Measurements from ENCODE around the gene NEDD4.
A peak's percentile ranks its signal among the peaks of the same experiment; 100 is the strongest.

The NEDD4 gene

DNA sequence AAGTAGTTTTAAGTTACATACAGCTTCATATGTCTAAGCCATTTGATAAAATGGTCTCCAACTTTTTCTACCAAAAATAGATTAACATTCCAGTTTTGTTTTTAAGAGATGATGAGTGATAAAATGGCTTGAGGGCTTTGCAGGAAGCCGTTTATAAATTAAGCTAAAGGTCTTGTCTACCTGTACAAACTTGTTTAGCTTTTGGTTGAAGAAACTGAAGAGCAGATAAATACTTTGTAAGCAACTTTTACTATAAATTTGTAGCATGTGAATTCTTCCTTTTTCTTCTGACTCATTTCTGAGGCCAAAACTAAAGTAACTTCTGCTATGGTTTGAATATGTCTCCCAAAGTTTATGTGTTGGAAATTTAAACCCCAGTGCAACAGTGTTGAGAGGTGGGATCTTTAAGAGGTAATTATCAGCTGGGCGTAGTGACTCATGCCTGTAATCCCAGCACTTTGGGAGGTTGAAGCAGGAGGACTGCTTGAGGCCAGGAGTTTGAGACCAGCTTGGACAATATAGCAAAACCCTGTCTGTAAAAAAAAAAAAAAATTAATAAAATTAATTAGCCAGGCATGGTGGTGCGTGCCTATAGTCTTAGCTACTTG, 8.2 kb upstream of the NEDD4 start:
- H3K9me3 Mint-ChIP-seq, result peaks cover 7% of the 10 kb centered on the region
- H3K27ac Mint-ChIP-seq, result no peak overlapping the region
- DNase-seq, result no peak
- peaks cover 2% of the 10 kb centered on the region for H3K36me3 Mint-ChIP-seq (ENCODE audit: low read depth)
- peaks cover 33% of the 10 kb centered on the region for H3K27me3 Mint-ChIP-seq (ENCODE audit: low read depth, poor library complexity)
- TF ChIP-seq, protein P1, sequence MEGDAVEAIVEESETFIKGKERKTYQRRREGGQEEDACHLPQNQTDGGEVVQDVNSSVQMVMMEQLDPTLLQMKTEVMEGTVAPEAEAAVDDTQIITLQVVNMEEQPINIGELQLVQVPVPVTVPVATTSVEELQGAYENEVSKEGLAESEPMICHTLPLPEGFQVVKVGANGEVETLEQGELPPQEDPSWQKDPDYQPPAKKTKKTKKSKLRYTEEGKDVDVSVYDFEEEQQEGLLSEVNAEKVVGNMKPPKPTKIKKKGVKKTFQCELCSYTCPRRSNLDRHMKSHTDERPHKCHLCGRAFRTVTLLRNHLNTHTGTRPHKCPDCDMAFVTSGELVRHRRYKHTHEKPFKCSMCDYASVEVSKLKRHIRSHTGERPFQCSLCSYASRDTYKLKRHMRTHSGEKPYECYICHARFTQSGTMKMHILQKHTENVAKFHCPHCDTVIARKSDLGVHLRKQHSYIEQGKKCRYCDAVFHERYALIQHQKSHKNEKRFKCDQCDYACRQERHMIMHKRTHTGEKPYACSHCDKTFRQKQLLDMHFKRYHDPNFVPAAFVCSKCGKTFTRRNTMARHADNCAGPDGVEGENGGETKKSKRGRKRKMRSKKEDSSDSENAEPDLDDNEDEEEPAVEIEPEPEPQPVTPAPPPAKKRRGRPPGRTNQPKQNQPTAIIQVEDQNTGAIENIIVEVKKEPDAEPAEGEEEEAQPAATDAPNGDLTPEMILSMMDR (IDR thresholded peaks at IDR 0.05), result no peak
- H3K4me3 Mint-ChIP-seq, result no peak overlapping the region
- peaks cover 7% of the 10 kb centered on the region for H3K4me1 Mint-ChIP-seq

DNA sequence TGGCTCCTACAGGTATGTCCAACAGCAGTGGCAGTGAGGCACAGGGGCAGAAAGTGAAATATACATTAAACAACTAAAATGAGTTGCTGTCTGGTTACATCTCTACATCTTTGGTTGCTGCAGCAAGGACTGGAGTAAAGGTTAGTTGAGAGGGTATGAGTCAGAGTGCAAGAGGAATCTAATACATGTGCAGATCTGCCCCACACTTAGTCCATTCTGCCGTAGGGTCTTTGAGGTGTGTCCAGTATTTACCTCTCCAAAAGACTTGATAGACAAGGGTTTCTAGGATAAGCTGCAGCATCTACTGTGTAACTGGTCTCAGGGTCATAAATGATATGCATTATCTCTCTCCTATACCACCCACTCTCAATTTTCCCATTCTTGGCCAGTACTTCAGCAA, 6.2 kb upstream of the NEDD4 start:
- Mint-ChIP-seq H3K27me3 (ENCODE audit: low read depth, poor library complexity) (peaks cover 21% of the 10 kb centered on the region), H3K4me3 (no peak overlapping the region), H3K27ac (no peak overlapping the region), H3K4me1 (peaks cover 6% of the 10 kb centered on the region), H3K9me3 (no peaks in the 10 kb centered on the region), H3K36me3 (ENCODE audit: low read depth) (no peaks in the 10 kb centered on the region)
- TF ChIP-seq, protein P1 (IDR thresholded peaks at IDR 0.05), result no peak
- DNase-seq, result no peak

DNA sequence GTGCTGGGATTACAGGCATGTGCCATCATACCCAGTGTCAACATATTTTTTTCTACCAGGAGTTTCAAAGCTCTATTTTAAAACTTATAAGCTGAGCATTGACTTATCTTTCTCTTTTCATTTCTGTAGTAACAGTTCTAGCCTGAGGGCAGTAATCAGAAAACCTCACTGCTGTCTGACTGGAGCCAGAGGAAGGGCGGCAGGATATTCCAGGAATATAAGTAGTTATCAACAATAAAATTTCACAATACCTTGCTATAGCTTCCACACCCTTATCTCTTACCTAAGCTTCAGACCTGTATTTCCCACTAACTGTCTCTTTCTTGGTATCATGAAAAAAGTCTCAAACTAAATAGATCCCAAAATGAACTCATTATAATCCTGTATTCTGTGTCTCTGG, 5.1 kb upstream of the NEDD4 start:
- peaks cover 11% of the 10 kb centered on the region for H3K4me1 Mint-ChIP-seq
- no peaks in the 10 kb centered on the region for H3K9me3 Mint-ChIP-seq
- H3K4me3 Mint-ChIP-seq, result no peak overlapping the region
- no peak overlapping the region for H3K27ac Mint-ChIP-seq
- DNase-seq, result no peak
- TF ChIP-seq, protein P1 (IDR thresholded peaks at IDR 0.05), result no peak
- no peaks in the 10 kb centered on the region for H3K36me3 Mint-ChIP-seq (ENCODE audit: low read depth)
- peaks cover 19% of the 10 kb centered on the region for H3K27me3 Mint-ChIP-seq (ENCODE audit: low read depth, poor library complexity)

DNA sequence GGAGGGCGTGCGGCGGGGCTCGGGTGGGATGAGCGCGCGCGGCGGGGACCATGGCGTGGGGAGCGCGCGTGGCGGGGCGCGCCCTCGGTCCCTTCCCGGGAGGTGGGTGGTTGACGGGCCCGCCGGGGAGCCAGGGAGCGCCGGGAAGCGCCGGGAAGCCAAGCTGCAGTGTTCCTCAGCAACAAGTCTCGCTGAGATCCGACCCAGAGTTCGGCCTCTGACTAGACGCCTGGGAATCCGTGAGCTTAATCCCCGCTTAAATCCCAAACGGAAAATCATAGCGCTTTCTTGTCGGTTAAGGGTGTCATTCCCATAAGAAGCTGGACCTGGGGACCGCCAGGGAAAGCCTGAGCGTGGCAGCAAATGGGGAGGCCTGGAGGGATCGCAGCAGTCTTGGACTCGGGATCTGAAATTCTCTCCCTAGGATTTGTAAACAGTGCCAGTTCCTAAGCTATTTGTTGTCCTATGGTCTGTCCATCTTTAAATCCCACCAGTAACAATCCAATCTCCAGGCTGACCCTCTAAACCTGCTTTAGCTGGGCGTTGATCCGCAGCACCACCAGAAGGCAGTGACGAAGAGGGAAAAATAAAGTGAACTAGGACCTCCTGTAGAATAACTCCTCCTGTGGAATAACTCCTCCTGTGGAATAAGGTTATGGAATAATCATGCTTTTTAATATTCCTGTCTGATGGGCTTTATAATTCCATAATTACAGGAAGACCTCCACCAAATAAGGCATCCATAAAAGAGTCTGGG, 570 bp upstream of the NEDD4 start:
- TF ChIP-seq, protein P1 (IDR thresholded peaks at IDR 0.05), result no peak
- Mint-ChIP-seq H3K27ac (peak overlapping the region; percentile 90), H3K9me3 (peaks cover 5% of the 10 kb centered on the region), H3K4me1 (peaks cover 49% of the 10 kb centered on the region), H3K27me3 (ENCODE audit: low read depth, poor library complexity) (peaks cover 17% of the 10 kb centered on the region), H3K4me3 (peak overlapping the region; percentile 91), H3K36me3 (ENCODE audit: low read depth) (peaks cover 6% of the 10 kb centered on the region)
- DNase-seq, result no peak

DNA sequence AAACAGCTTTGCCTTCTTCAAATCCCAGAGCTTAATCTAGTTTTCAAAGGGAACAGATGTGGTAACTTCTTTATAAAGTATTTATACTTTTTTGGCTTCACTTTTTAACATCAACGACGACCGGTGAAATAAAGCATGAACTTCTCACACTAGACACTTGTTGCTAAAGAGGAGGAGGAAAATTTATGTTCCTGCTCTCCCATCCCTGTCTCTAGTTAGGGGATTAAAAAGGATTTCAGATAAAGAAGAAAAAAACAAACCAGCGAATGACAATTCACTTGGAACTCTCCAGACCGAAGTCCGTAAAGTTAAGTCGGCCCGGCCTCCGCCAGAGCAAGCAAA, 672 bp downstream of the NEDD4 start:
- H3K27me3 Mint-ChIP-seq (ENCODE audit: low read depth, poor library complexity), result peaks cover 8% of the 10 kb centered on the region
- peaks cover 49% of the 10 kb centered on the region for H3K4me1 Mint-ChIP-seq

More for the DNA sequence above, 672 bp downstream of the NEDD4 start:
- TF ChIP-seq, protein P1 (IDR thresholded peaks at IDR 0.05), result no peak
- no peak for DNase-seq
- H3K27ac Mint-ChIP-seq, result peak overlapping the region; percentile 86
- H3K36me3 Mint-ChIP-seq (ENCODE audit: low read depth), result peaks cover 12% of the 10 kb centered on the region
- H3K9me3 Mint-ChIP-seq, result peaks cover 9% of the 10 kb centered on the region
- peak overlapping the region; percentile 95 for H3K4me3 Mint-ChIP-seq
